ENCODE data around the gene IFIT1B.

The IFIT1B gene

GRCh38 chr10:89414146-89414878 lies 36.5 kb downstream of the IFIT1B start, which contains the start of gene IFIT5:
Gene IFIT5 (plus strand): TSS chr10:89414568. CDS start chr10:89414799, 231 bp downstream.
- peak; percentile 64 for DNase-seq

- peak; percentile 39 for DNase-seq
These were observed 37.3 kb downstream of the IFIT1B start for GRCh38 chr10:89414879-89415821.

- DNase-seq = no peak
These were observed 38.6 kb downstream of the IFIT1B start for GRCh38 chr10:89416465-89416864.

GRCh38 chr10:89419548-89419947 lies 41.7 kb downstream of the IFIT1B start:
- no peak for DNase-seq

- DNase-seq = no peak
These were observed 43.2 kb downstream of the IFIT1B start for GRCh38 chr10:89421018-89421476.

- DNase-seq = no peak
These were observed 47.1 kb downstream of the IFIT1B start for GRCh38 chr10:89425000-89425399.

GRCh38 chr10:89426230-89426868 lies 48.5 kb downstream of the IFIT1B start:
- no peak for DNase-seq

GRCh38 chr10:89427629-89428028 lies 49.8 kb downstream of the IFIT1B start:
- no peak for DNase-seq

- no peak for DNase-seq
These were observed 51.0 kb downstream of the IFIT1B start for GRCh38 chr10:89428877-89429276.

- DNase-seq = no peak
These were observed 54.1 kb downstream of the IFIT1B start for GRCh38 chr10:89431977-89432376.
